ENCODE data around the gene SLC16A2. TPM values are rescaled to one million over a fixed set of nuclear protein-coding genes. Genes with fewer than 3 reads are reported as not detected.

Gene SLC16A2
- total and polyA plus RNA-seq, 8 donors: 16.4 to 29.6 (median 23.8) TPM

DNA sequence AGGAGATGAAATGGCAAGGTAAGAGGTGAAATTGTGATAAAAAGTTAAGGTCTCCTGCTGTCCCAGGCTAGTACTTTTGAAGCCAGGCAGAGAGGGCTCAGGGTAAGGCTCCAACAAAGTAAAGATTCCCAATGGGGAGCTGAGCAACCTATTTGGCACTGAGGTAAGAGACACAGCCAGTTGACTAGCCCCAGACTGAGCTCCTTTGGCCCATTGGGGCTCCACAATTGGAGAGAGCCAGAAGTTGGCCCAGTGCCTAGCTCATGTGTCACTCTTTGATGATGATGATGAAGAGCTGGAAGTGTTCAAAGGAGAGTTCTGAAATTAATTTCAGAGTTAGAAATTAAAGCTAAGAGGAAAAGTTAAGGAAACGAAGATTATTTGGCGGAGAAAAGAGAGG, 98.6 kb downstream of the SLC16A2 start:
- ATAC-seq (no peak), DNase-seq (no peak)
- intact Hi-C loops (cut with DNase I): no loop called here
- Histone ChIP-seq H3K4me3 (no peak overlapping the region), H3K4me1 (no peaks in the 10 kb centered on the region), H3K27ac (peak overlapping the region in 1 of 2 donors; percentile 26), H3K36me3 (no peaks in the 10 kb centered on the region), H3K27me3 (no peaks in the 10 kb centered on the region), H3K9me3 (no peaks in the 10 kb centered on the region)
- TF ChIP-seq, protein P1, sequence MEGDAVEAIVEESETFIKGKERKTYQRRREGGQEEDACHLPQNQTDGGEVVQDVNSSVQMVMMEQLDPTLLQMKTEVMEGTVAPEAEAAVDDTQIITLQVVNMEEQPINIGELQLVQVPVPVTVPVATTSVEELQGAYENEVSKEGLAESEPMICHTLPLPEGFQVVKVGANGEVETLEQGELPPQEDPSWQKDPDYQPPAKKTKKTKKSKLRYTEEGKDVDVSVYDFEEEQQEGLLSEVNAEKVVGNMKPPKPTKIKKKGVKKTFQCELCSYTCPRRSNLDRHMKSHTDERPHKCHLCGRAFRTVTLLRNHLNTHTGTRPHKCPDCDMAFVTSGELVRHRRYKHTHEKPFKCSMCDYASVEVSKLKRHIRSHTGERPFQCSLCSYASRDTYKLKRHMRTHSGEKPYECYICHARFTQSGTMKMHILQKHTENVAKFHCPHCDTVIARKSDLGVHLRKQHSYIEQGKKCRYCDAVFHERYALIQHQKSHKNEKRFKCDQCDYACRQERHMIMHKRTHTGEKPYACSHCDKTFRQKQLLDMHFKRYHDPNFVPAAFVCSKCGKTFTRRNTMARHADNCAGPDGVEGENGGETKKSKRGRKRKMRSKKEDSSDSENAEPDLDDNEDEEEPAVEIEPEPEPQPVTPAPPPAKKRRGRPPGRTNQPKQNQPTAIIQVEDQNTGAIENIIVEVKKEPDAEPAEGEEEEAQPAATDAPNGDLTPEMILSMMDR (IDR thresholded peaks at IDR 0.05): no peak

DNA sequence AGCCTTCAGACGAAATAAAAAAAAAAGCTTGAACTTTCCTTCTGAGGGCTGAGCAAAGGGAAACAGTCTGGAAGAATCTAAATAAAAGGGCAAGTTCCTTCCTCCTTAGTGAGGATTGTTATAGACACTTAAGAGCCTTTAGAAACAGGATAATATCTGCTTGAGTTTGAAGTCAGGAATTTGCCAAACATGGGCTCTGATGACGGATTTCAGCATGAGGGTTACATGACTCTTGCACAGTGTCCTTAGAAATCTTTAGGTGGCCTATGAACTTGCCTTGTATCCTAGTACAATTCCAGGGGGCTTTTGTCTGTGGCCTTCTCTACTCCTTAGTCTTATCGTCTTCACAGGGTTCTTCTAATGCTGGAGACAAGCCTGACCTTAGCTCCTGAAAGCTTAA, 99.0 kb downstream of the SLC16A2 start:
- Histone ChIP-seq H3K36me3 (no peaks in the 10 kb centered on the region), H3K4me3 (no peak overlapping the region), H3K4me1 (no peaks in the 10 kb centered on the region), H3K27ac (peak overlapping the region in 1 of 2 donors; percentile 26), H3K27me3 (no peaks in the 10 kb centered on the region), H3K9me3 (no peaks in the 10 kb centered on the region)
- intact Hi-C loops (cut with DNase I): no loop called here
- ATAC-seq (no peak), DNase-seq (no peak)
- TF ChIP-seq, protein P1 (IDR thresholded peaks at IDR 0.05): no peak

DNA sequence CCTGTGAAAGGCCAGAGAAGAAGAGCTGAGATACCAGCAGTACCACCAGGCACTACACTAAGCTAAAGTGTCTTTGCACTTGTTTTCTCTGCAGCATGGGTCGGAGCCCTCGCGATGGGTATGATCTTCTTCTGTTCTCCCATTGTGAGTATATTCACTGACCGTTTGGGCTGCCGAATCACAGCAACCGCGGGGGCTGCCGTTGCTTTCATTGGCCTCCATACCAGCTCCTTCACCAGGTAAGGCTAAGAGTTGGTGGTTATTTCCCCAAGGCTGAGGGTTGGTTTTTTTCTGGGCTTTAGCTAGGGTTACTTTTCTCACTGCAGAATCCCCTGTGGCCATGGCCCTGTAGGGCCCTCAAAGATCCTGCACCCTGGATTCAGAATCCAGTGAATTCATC, 99.6 kb downstream of the SLC16A2 start:
- Histone ChIP-seq H3K27me3 (no peaks in the 10 kb centered on the region), H3K9me3 (no peaks in the 10 kb centered on the region), H3K27ac (no peak overlapping the region), H3K4me3 (no peak overlapping the region), H3K36me3 (no peaks in the 10 kb centered on the region), H3K4me1 (no peaks in the 10 kb centered on the region)
- intact Hi-C loops (cut with DNase I): no loop called here
- TF ChIP-seq, protein P1 (IDR thresholded peaks at IDR 0.05): no peak
- no peak for ATAC-seq
- DNase-seq: no peak

DNA sequence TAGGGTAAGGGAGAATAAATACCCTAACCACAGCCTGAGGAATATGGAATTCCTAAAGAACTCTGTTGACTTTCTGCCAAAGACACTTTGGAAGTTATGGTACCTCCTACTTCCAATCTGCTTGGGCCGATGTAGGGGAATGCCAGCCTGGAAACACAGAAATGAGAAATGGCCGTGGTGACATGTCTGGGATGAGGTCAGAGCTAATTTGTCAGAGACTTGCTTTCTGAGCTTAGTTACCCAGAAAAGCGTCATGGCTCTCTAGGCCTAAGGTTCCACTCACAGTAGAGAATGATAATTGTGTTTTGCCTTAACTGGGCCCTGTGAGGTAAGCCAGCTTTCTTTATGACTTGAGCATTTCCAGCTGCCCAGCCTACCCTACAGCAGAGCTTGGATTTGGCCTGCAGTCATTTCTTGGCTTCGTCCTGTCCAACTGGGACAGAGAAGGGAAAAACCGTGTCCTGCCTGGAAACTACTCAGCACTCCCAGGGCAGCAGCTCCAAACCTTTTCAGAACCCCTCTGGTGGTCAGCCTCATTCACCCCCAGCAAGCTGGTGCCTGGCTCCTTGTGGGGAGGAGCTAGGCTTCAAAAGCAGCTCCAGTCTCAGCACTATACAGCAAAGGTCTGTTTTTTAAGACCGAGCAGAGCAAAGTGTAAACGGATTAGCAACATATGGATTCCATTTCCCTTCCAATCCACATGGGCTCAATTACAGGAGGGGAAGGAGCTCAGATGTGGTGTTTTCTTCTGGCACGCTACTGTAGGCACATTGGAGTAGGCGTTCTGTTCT, 100.9 kb downstream of the SLC16A2 start:
- Histone ChIP-seq H3K4me3 (no peak overlapping the region), H3K36me3 (no peaks in the 10 kb centered on the region), H3K27me3 (no peaks in the 10 kb centered on the region), H3K9me3 (no peaks in the 10 kb centered on the region), H3K4me1 (no peaks in the 10 kb centered on the region), H3K27ac (peak overlapping the region in 1 of 2 donors; percentile 30)
- ATAC-seq (peak; percentile 22), DNase-seq (peak in 1 of 4 donors; percentile 78)
- intact Hi-C loops (cut with DNase I): no loop called here
- TF ChIP-seq, protein P1 (IDR thresholded peaks at IDR 0.05): no peak

DNA sequence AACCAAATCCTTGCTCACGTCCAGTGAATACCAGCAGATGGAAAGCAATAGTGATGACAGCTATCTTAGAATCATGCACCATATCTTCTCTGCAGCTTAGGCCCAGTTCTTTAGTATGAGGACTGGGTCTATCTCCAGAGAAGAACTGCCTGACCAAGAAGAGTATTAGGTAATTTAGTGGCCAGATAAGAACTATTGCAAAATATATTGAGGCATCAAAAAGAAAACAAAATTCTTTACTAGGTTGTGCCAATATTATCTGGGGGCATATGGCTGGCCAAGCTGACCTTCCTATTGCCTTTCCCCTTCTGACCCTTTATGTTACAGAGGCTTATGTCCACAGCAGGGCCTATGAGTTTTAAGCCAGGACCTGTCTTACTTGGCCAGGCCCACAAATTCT, 101.9 kb downstream of the SLC16A2 start:
- Histone ChIP-seq H3K9me3 (no peaks in the 10 kb centered on the region), H3K4me1 (no peaks in the 10 kb centered on the region), H3K36me3 (no peaks in the 10 kb centered on the region), H3K4me3 (no peak overlapping the region), H3K27ac (no peak overlapping the region), H3K27me3 (no peaks in the 10 kb centered on the region)
- TF ChIP-seq, protein P1 (IDR thresholded peaks at IDR 0.05): no peak
- DNase-seq (no peak), ATAC-seq (no peak)
- intact Hi-C loops (cut with DNase I): no loop called here
